HG03060 (cell line): ENCODE data around the gene PPOX.

Source experiments
- ATAC-seq: cut with Tn5 transposase; IDR thresholded peaks from one replicate; pipeline ENCODE4 v1.9.1; 2021; ENCODE audit warnings: low read depth, moderate number of reproducible peaks; ENCODE audit not compliant: unreplicated experiment

Gene PPOX

DNA sequence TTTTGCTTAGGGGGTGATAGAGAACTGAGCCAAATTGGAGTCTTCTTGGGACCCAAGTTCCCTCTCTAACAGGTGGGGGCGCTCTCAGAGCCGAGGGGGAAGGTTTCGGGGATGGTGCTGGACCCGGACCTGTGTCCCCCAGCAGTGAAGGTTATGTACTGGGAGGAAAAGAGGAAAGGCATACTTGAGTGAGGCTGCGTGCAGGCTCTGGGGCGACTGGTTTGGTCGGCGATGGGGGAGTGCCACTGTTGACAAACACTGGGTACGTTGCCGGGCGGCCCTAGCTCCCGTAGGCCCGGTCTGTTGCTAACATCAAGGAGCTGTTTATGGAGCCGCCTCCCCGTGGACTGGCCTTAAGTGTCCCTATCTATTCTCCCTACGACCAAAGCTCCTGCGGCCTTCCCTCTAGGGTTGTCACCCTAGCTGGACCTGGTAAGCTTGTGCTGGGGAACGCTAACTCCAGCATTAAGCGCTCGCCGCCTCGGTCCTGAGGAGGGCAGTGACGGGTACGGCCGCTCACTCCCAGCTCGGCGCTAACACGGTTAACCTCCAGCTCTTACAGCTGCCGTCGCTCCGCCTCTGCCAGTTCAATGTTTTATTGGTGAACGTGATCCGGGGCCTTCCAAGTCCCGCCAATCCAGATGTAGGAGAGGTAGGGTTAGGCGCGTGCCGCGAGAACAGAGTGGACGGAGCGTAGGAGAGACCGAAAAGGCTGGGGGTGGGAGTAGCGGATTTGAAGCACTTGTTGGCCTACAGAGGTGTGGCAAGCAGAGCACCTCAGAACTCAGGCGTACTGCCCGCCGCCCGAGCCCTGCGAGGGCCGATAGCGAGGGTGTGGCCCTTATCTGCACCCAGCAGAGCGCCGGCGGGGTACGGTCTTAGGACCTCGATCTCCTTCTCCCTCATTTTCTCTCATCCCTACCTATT, at the start of gene PPOX:
PPOX (plus strand) TSS at position 685 of the 927 bp plus-strand sequence. CDS start 422 bp downstream, outside the sequence.
- peak; percentile 97 for ATAC-seq

- peak; percentile 46 for ATAC-seq
Observed at GRCh38 chr1:161117759-161118581, 48.3 kb upstream of the PPOX start, which contains the start of the genes NIT1 and PFDN2. Gene NIT1, plus strand, starts transcription at chr1:161118105. Its CDS starts 72 bp downstream, at chr1:161118177. Gene PFDN2, minus strand, starts transcription at chr1:161118037. Its CDS starts 11 bp downstream, at chr1:161118026.

DNA sequence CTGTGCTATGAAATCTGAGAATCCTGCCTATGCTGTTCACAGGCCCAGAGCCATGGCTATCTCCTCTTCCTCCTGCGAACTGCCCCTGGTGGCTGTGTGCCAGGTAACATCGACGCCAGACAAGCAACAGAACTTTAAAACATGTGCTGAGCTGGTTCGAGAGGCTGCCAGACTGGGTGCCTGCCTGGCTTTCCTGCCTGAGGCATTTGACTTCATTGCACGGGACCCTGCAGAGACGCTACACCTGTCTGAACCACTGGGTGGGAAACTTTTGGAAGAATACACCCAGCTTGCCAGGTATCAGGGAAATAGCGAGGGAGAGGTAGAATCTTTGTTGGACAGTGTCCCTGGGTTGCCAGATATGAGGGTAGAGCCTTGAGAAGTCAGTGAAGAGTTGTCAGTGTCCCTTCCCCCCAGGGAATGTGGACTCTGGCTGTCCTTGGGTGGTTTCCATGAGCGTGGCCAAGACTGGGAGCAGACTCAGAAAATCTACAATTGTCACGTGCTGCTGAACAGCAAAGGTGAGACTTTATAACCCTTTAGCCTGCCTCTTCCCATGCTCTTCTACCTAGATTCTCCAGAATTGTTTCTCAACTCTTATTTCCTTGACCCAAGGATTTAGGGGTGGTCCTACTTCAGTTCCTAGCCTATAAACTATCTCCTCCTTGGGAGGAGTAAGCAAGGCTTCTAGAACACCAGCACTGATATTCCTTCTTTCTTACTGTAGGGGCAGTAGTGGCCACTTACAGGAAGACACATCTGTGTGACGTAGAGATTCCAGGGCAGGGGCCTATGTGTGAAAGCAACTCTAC, 46.9 kb upstream of the PPOX start:
- no peak for ATAC-seq

GRCh38 chr1:161121042-161121650, 45.1 kb upstream of the PPOX start:
- no peak for ATAC-seq

DNA sequence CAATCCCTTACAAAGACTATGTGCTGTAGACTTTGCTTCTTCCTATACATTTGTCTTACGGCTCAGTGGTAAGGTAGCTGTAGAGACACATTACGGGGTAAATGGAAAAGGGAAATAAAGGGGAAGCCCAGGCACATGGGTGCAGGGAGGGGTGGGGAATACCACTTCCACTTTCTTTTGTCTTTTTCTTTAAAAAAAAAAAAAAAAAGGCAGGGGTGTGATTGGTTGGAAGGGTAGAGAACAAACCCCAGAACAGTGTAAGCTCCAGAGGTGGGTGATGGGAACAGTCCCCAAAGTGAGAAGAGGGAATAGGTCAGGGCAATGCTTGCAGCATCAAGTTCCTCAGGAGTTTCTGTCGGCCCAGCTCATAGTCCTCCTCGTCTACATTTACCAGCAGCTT, 44.4 kb upstream of the PPOX start:
- ATAC-seq, result no peak

- ATAC-seq, result no peak
Observed at GRCh38 chr1:161122967-161123366, 43.3 kb upstream of the PPOX start.

DNA sequence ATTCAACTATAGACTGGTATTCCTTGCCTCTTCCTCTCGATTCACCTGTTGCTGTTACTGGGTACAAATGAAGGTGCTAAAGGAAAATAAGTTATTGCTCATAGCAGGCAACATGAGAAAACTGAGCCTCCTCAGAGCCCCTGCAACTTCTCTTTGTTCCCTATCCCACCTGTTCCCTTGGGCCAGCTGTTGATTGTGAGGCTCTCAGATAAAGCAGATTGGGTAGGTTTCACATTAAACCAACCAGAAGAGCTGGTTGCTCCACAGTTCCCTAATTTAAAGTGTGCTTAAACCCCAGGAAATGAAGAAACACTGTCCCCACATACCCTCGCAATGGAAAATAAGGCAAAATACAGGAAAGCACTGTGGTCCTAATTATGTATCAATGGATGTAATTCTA, 38.6 kb upstream of the PPOX start:
- ATAC-seq, result no peak

DNA sequence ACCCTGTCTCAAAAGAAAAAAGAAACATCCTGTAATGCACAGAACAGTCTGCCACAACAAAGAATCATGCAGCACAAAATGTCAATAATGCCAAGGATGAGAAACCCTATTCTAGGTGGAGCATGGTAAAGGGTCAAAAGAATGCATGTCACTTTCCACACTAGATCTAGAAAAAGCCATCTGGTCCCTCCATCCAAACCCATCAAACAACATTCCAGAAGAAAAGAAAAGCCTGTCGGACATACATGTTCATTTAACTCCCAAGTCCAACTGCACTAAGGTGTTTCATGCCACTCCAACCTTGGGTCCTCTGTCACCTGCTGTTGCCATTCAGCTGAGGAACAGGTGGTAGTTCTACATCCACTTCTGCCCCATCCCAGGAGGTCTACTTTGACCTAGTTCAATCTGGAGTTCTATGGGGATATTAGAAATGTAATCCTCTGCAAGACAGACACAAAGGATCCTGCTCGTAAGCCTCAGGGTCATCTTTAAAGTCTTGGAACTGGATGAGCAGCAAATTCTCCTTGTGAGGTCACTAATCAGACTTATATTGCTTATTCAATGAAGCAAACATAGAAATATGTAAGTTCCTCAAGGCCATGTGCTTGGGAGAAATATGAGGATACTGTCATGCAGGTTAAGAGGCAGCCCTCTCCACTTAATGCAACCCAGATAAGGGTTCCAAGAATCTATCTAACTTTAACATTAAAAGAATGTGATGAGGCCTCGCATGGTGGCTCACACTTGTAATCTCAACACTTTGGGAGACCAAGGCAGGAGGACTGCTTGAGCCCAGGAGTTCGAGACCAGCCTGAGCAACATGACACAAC, 37.4 kb upstream of the PPOX start:
- no peak for ATAC-seq

DNA sequence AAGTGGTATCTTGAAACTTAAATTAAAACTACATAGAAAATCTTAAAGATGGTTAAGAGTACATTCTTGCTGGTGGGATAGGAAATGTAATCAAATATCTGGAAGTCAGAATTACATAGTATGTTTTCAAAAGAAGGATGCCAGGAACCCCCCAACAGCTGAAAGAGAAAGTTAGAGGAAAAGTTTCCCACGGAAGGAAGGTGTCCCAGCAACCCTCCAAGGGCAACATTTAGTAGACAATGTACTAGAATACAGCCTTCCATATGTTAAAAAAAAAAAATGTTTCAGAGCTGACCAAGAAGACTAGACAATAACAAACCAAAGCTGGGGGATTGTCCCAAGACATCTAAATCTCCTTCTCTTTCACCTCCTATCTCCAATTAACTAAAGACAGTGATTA, 36.0 kb upstream of the PPOX start:
- ATAC-seq, result no peak

- no peak for ATAC-seq
Observed at GRCh38 chr1:161131523-161132409, 34.5 kb upstream of the PPOX start.

DNA sequence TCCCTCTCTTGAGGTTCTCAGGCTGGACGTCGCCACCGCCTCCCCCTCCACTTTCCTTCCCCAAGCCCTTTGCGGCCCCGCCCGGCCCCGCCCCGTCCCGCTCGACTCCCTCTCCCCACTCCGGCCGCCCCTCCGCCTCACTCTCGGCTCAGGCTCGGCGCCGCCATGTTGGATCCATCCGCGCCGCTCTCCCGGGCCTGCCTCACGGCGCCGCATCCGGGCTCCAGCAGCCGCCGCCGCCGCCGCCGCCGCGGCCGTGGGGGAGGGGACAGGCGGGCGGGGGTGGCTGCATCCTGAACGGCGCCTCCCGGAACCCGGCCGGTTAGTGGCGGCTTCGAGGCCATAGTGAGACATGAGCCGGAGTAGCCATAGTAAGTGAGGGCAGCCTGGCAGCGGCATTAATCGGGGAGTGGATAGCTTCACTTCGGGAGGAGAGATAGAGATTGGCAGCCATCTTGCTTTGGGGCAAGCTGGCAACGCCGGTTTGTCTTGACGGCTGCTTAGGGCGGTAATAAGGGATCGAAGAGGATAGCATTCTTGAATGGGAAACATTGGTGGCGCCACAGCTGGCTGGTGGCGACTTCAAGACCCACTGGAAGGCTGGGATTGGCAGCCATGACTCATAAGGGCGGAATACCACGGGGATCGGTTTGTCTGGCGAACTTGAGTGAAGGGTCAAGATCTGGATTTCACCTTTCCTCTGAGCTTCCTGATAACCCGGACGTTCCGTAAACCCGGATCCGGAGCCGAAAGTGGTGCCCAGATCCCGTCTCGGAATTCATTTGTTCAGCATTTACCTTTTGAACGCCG, 33.6 kb upstream of the PPOX start, which contains the start of gene DEDD:
DEDD (minus strand) TSS at position 258 of the 810 bp plus-strand sequence. CDS start 8,205 bp downstream, outside the sequence.
- peak; percentile 84 for ATAC-seq

- ATAC-seq, result no peak
Observed at GRCh38 chr1:161133220-161133740, 32.9 kb upstream of the PPOX start.

GRCh38 chr1:161137881-161138280, 28.3 kb upstream of the PPOX start:
- no peak for ATAC-seq

- ATAC-seq, result no peak
Observed at GRCh38 chr1:161138431-161138830, 27.8 kb upstream of the PPOX start.

GRCh38 chr1:161139766-161140165, 26.5 kb upstream of the PPOX start:
- no peak for ATAC-seq

DNA sequence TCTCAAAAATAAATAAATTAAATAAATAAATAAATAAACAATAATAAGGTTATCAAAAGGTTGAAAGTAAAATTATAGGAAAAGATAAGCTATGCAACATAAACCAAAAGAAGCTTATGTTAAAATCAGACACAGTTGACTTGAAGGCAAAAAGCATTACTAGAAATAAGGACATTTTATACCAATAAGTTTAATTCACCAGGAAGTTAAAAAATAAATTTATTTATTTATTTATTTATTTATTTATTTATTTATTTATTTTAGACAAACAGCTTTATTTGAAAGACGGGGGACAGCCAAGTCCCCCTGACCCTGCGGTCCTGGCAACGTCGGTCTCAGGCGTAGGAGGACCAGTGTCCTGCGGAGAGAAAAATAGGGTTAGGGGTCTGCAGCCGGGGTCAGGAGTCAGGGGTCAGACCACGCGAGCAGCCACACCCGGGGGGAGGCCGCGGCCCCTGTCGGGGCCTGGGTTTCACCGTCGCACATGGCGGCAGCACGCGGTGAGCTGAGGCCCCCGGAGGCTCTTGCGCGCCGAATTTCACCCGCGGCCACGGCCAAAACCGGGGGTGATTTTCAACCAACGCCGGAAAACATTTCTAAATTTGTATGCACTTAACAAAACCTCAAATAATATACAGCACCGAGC, 25.3 kb upstream of the PPOX start:
- ATAC-seq, result no peak
